PC-9 (cell line): ENCODE data around the gene SLC7A8.

Source experiments
- EZH2 ChIP-seq: fragments of 200-600 bp; sonication (generic); IDR thresholded peaks from 2 replicates; pipeline ENCODE4 v1.8.0; 2017; ENCODE audit warnings: antibody characterized with exemption, low read depth
- TF ChIP-seq, protein P1 (sequence below): fragments of 200-600 bp; sonication (generic); conservative IDR thresholded peaks from 2 replicates; pipeline ENCODE4 v1.6.1; 2017; ENCODE audit warnings: mixed run types, antibody characterized with exemption, mild to moderate bottlenecking, moderate library complexity

DNA sequence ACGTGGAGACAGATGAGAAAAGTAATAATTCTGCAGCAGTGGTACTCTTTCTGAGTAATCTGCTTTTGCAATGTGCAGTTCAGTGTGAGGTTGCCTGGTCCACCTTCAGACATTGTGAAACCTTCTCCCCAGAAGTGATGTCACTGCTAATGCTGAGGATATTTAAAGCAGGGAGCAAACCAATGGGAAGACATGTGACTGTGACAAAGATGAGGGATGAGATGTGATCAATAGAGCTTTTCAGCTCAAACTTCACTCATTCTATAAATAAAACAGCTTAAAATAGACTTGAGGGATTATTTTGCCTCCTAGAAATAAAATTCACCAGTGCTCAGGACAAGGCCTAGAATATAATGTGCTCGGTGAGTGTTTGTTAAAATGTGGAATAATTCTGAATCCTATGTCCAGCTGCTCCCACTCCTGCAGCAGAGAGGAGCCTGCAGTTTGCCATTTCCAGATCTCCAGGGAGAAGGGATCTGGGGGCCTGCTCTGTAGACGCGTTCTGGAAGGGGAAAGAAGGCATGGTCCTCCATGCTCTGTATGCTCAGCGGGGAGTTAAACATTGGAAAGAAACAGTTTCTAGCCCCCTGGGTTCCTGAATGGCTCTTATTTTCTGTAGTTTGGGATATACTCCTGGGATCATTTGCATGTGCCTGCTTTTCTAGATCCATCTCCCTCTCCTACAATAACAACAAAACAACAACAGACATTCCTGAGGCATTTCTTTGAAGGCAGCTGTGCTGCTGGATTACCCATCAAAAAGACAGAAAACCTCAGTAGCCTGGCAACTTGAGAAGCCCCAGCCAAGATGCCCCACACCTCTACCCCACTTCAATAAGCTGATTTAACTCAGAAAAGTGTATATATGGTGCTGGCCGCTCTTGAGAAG, 8.9 kb downstream of the SLC7A8 start:
- TF ChIP-seq, protein P1, sequence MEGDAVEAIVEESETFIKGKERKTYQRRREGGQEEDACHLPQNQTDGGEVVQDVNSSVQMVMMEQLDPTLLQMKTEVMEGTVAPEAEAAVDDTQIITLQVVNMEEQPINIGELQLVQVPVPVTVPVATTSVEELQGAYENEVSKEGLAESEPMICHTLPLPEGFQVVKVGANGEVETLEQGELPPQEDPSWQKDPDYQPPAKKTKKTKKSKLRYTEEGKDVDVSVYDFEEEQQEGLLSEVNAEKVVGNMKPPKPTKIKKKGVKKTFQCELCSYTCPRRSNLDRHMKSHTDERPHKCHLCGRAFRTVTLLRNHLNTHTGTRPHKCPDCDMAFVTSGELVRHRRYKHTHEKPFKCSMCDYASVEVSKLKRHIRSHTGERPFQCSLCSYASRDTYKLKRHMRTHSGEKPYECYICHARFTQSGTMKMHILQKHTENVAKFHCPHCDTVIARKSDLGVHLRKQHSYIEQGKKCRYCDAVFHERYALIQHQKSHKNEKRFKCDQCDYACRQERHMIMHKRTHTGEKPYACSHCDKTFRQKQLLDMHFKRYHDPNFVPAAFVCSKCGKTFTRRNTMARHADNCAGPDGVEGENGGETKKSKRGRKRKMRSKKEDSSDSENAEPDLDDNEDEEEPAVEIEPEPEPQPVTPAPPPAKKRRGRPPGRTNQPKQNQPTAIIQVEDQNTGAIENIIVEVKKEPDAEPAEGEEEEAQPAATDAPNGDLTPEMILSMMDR = no peak
- TF ChIP-seq EZH2 = no peak
